M059J (cell line): ENCODE measurements around the gene FOXL1. TPM values are rescaled to one million over a fixed set of nuclear protein-coding genes. Genes with fewer than 3 reads are reported as not detected.

Experiments used
- DNase-seq: peaks from one replicate; pipeline ENCODE4 v3.0.0-alpha.2; 2012; ENCODE audit warnings: low read depth
- total RNA-seq: library from RNA; depleted of rRNA; stranded (reverse); fragments of >200 nt; shearing (Covaris generic); gene quantifications from 2 replicates; pipeline ENCODE4 v1.2.3, GENCODE V29; 2014

FOXL1 gene
- total RNA-seq, 1 experiment from 2014 or later, result 4.2 TPM

- DNase-seq, result no peak
These were observed 29.1 kb upstream of the FOXL1 start for GRCh38 chr16:86549076-86549892.

GRCh38 chr16:86549893-86550190, 28.5 kb upstream of the FOXL1 start:
- no peak for DNase-seq

GRCh38 chr16:86550281-86550680, 28.1 kb upstream of the FOXL1 start:
- DNase-seq, result no peak

GRCh38 chr16:86553356-86553755, 25.0 kb upstream of the FOXL1 start:
- no peak for DNase-seq

GRCh38 chr16:86554599-86554916, 23.8 kb upstream of the FOXL1 start:
- no peak for DNase-seq

GRCh38 chr16:86554917-86555703, 23.2 kb upstream of the FOXL1 start, which contains the start of gene MTHFSD:
Gene MTHFSD (minus strand): TSS chr16:86555235. CDS start chr16:86555184, 51 bp downstream.
- DNase-seq, result peak; percentile 86

- DNase-seq, result no peak
These were observed 22.7 kb upstream of the FOXL1 start for GRCh38 chr16:86555704-86556075.

- DNase-seq, result no peak
These were observed 21.8 kb upstream of the FOXL1 start for GRCh38 chr16:86556576-86556975.

- no peak for DNase-seq
These were observed 20.8 kb upstream of the FOXL1 start for GRCh38 chr16:86557587-86557986.

GRCh38 chr16:86558355-86559193, 19.8 kb upstream of the FOXL1 start:
- DNase-seq, result no peak

- DNase-seq, result no peak
These were observed 18.5 kb upstream of the FOXL1 start for GRCh38 chr16:86559802-86560305.

GRCh38 chr16:86562356-86562755, 16.0 kb upstream of the FOXL1 start:
- DNase-seq, result no peak

- DNase-seq, result peak; percentile 83
These were observed 14.6 kb upstream of the FOXL1 start for GRCh38 chr16:86563469-86564345.

GRCh38 chr16:86565181-86565631, 13.1 kb upstream of the FOXL1 start:
- no peak for DNase-seq

GRCh38 chr16:86565644-86566511, 12.5 kb upstream of the FOXL1 start:
- DNase-seq, result no peak

- DNase-seq, result peak; percentile 93
These were observed 11.8 kb upstream of the FOXL1 start, which contains the start of gene FOXC2 for GRCh38 chr16:86566601-86566965. Gene FOXC2 (plus strand): TSS chr16:86566829. CDS start chr16:86567336, 507 bp downstream.

- peak; percentile 68 for DNase-seq
These were observed 11.2 kb upstream of the FOXL1 start for GRCh38 chr16:86566966-86567700.

GRCh38 chr16:86567701-86568581, 10.4 kb upstream of the FOXL1 start:
- peak; percentile 46 for DNase-seq
